K562 (cell line): ENCODE measurements around the gene BMAL1. TPM values are rescaled to one million over a fixed set of nuclear protein-coding genes. Genes with fewer than 3 reads are reported as not detected.

Experiments used
- ATAC-seq: fragments of 200-7000 bp; cut with Tn5 transposase; 3 replicates; pipeline ENCODE4 v1.9.1; 2020; ENCODE audit warnings: moderate library complexity
- BruUV-seq: library from RNA; stranded (reverse); fragments of 400-500 nt; replicated peaks from 2 replicates; lab custom pipeline; 2021; lab: Mats Ljungman, UMichigan
- CTCF ChIA-PET: fragments of 300-600 bp; formaldehyde crosslinking; extraction: SDS; loops from one replicate; lab custom pipeline; 2021; ENCODE audit warnings: low intra/inter-chr PET ratio; lab: Yijun Ruan, JAX
- POLR2A ChIA-PET: fragments of 300-600, 350-650 bp; sonication (Branson Sonifier 250); formaldehyde crosslinking; extraction: SDS; loops from one replicate; lab custom pipeline; 2021; ENCODE audit warnings: antibody characterized with exemption, inconsistent platforms; lab: Yijun Ruan, JAX
- DNase-seq, 4 experiments: peaks; one replicate each; pipeline versions ENCODE4 v3.0.0 to v3.0.0-alpha.2; 2011 to 2018; ENCODE audit warnings: low spot score in 3 of 4, mixed read lengths in 3 of 4; ENCODE audit errors: extremely low read depth in 1 of 4
- FAIRE-seq: peaks from 2 replicates; lab custom pipeline; 2011; peaks lifted over from hg19 to GRCh38; lab: Jason Lieb, UNC
- H2AFZ ChIP-seq: 2 replicates; pipeline ENCODE4 v1.6.0; 2011; ENCODE audit warnings: low read depth, low read length, control low read depth, inconsistent platforms
- H3K27ac ChIP-seq: fragments of 200-600 bp; 3 replicates; pipeline ENCODE4 v1.8.0; 2011; ENCODE audit warnings: low read depth, mild to moderate bottlenecking, control low read depth, inconsistent platforms, low read length, moderate library complexity, mixed read lengths; ENCODE audit errors: extremely low read depth
- H3K27me3 ChIP-seq, 2 experiments: fragments of 300-600 bp in 1 of 2; 2 replicates in 1 of 2; 3 replicates in 1 of 2; pipeline versions ENCODE4 v1.6.0 to v1.8.0; 2011; ENCODE audit warnings: inconsistent platforms in 2 of 2, low read length in 2 of 2, mild to moderate bottlenecking in 1 of 2, mixed read lengths in 1 of 2, moderate library complexity in 1 of 2; ENCODE audit not compliant: control insufficient read depth in 2 of 2, insufficient read depth in 2 of 2
- H3K36me3 ChIP-seq: fragments of 300-600 bp; 3 replicates; pipeline ENCODE4 v1.8.0; 2011; ENCODE audit warnings: mild to moderate bottlenecking, low read length, inconsistent platforms; ENCODE audit not compliant: control insufficient read depth, insufficient read depth
- H3K4me1 ChIP-seq, 2 experiments: fragments of 200-600 bp in 1 of 2; replicated peaks in 1 of 2; 2 replicates in 1 of 2; 3 replicates in 1 of 2; pipeline versions ENCODE4 v1.5.1 to v1.8.0; 2011; ENCODE audit warnings: inconsistent platforms in 2 of 2, low read length in 2 of 2, mild to moderate bottlenecking in 1 of 2, mixed read lengths in 1 of 2, moderate library complexity in 1 of 2; ENCODE audit not compliant: control insufficient read depth in 2 of 2, insufficient read depth in 2 of 2
- H3K4me2 ChIP-seq: 2 replicates; pipeline ENCODE4 v1.6.1; 2011; ENCODE audit warnings: low read length, control low read depth, inconsistent platforms, mixed read lengths; ENCODE audit not compliant: insufficient read depth
- H3K4me3 ChIP-seq: fragments of 200-600 bp; sonication (generic), shearing (Covaris generic); 2 replicates; pipeline ENCODE4 v1.5.1; 2016; ENCODE audit warnings: control low read depth, inconsistent platforms
- H3K79me2 ChIP-seq: fragments of 200-600 bp; 3 replicates; pipeline ENCODE4 v1.8.0; 2011; ENCODE audit warnings: low read length, inconsistent platforms; ENCODE audit not compliant: control insufficient read depth, insufficient read depth
- H3K9ac ChIP-seq, 2 experiments: 2 replicates each; pipeline versions ENCODE4 v1.6.0 to v1.6.1; 2011; ENCODE audit warnings: low read depth in 2 of 2, low read length in 2 of 2, control low read depth in 1 of 2, inconsistent platforms in 1 of 2, mild to moderate bottlenecking in 1 of 2, mixed read lengths in 1 of 2; ENCODE audit not compliant: insufficient read depth in 1 of 2
- H3K9me1 ChIP-seq: one replicate; pipeline ENCODE4 v1.6.0; 2011; ENCODE audit warnings: inconsistent platforms, mild to moderate bottlenecking, low read length, moderate library complexity; ENCODE audit not compliant: control insufficient read depth, insufficient read depth
- H3K9me3 ChIP-seq: replicated peaks from 2 replicates; pipeline ENCODE4 v1.5.1; 2011; ENCODE audit warnings: low read depth, low read length, inconsistent platforms; ENCODE audit not compliant: control insufficient read depth, insufficient read depth
- H4K20me1 ChIP-seq: replicated peaks from 2 replicates; pipeline ENCODE4 v1.6.1; 2011; ENCODE audit warnings: low read length, inconsistent platforms, mixed read lengths; ENCODE audit not compliant: control insufficient read depth, insufficient read depth
- CBFA2T3 ChIP-seq: fragments of 450-650 bp; IDR thresholded peaks from 2 replicates; pipeline ENCODE4 v1.6.1; 2017
- MCM5 ChIP-seq: fragments of 450-650 bp; IDR thresholded peaks from 2 replicates; pipeline ENCODE4 v1.6.1; 2016; ENCODE audit warnings: low read depth
- RAD21 ChIP-seq, 2 experiments: fragments of 250-450 bp in 1 of 2; fragments of 450-650 bp in 1 of 2; sonication (Bioruptor Pico) in 1 of 2; formaldehyde crosslinking in 1 of 2; IDR thresholded peaks in 1 of 2; conservative IDR thresholded peaks in 1 of 2; 2 replicates each; pipeline versions ENCODE4 v1.4.0 to v1.8.0; 2020 to 2022; ENCODE audit warnings: mild to moderate bottlenecking in 2 of 2, moderate library complexity in 1 of 2
- RFX7 ChIP-seq: fragments of 250-450 bp; sonication (Bioruptor Pico); IDR thresholded peaks from 2 replicates; pipeline ENCODE4 v1.5.1; 2021; ENCODE audit warnings: mild to moderate bottlenecking
- ZC3H11A ChIP-seq: IDR thresholded peaks from 2 replicates; pipeline ENCODE4 v1.6.1; 2012; ENCODE audit warnings: low read depth, low read length, improper control_type of control experiment
- ZNF436 ChIP-seq: fragments of 250-450, 450-650 bp; sonication (Bioruptor Pico); formaldehyde crosslinking; IDR thresholded peaks from 2 replicates; pipeline ENCODE4 v1.7.0; 2020; ENCODE audit warnings: mild to moderate bottlenecking
- ZNF830 ChIP-seq: fragments of 250-450 bp; sonication (Bioruptor Pico); IDR thresholded peaks from 2 replicates; pipeline ENCODE4 v1.5.0; 2021; ENCODE audit warnings: mild to moderate bottlenecking
- WGBS: fragments of 100-300 bp; shearing (Covaris generic); methylation state at CpG from one replicate; pipeline ENCODE4 v1.1.6; 2016; ENCODE audit warnings: low coverage, mixed read lengths; ENCODE audit not compliant: insufficient coverage; ENCODE audit errors: missing lambda C conversion rate; 5-methylcytosine and 5-hydroxymethylcytosine counted together
- in situ Hi-C: fragments of 300-500 bp; cut with MboI; formaldehyde crosslinking; loops from 4 replicates; pipeline ENCODE4 v1.15.0; 2018; ENCODE audit warnings: inconsistent platforms, mixed read lengths
- intact Hi-C: fragments of 100-400 bp; cut with micrococcal nuclease; formaldehyde crosslinking; loops from 2 replicates; pipeline ENCODE4 v1.14.2; 2022
- polyA plus RNA-seq, 8 experiments: library from polyadenylated mRNA; depleted of rRNA in 4 of 8; stranded (reverse) in 5 of 8; unstranded in 3 of 8; fragments of >200 nt; fragmentation: Nextera tagmentation in 2 of 8; fragmentation: Illumina TruSeq in 1 of 8; extraction: Ambion mirVana in 2 of 8; extraction: Trizol in 1 of 8; gene quantifications; 2 replicates each; pipeline versions ENCODE4 v1.2.1 to v1.2.3, GENCODE V29; 2011 to 2014; ENCODE audit warnings: inconsistent platforms in 1 of 8, missing spikeins in 1 of 8
- total RNA-seq, 7 experiments: library from RNA; depleted of rRNA in 6 of 7; stranded (reverse); fragments of >200 nt in 6 of 7; fragmentation: Illumina TruSeq in 2 of 7; extraction: Trizol in 2 of 7; gene quantifications; 2 replicates each; pipeline versions ENCODE4 v1.2.1 to v1.2.3, GENCODE V29; 2011 to 2021; ENCODE audit warnings: low replicate concordance in 1 of 7
- TF ChIP-seq, protein P1 (sequence below): fragments of 450-650 bp; IDR thresholded peaks from 2 replicates; pipeline ENCODE4 v1.6.1; 2018; ENCODE audit warnings: mild to moderate bottlenecking, low read depth; ENCODE audit not compliant: partially characterized antibody
- TF ChIP-seq, protein P2 (sequence below): fragments of 450-650 bp; IDR thresholded peaks from 2 replicates; pipeline ENCODE4 v1.6.1; 2016; ENCODE audit warnings: low read depth, mild to moderate bottlenecking, moderate library complexity

Gene BMAL1
- total and polyA plus RNA-seq, 9 of the 15 experiments (the other 6 are each of a cell fraction or from before 2014, with no cell fraction given), result 0.14 to 2.4 (median 0.64) TPM

- TF ChIP-seq RAD21 (CRISPR knock-in tag; conservative IDR thresholded peaks at IDR 0.05 in 1 of 2, IDR thresholded peaks at IDR 0.05 in 1 of 2), result no peak
- TF ChIP-seq, all 486 proteins: peak for 0
These were observed 23.9 kb downstream of the BMAL1 start (continued) for GRCh38 chr11:13301522-13301921.

GRCh38 chr11:13302420-13302958 lies 24.9 kb downstream of the BMAL1 start:
- H3K27ac ChIP-seq, result no peak overlapping the region
- peaks cover 0 to 33% of the 10 kb centered on the region in 2 experiments; a peak in 2 of 5 replicates for H3K27me3 ChIP-seq
- TF ChIP-seq ZNF436 (CRISPR knock-in tag) (no peak), ZC3H11A (no peak), CBFA2T3 (no peak), ZNF830 (CRISPR knock-in tag) (no peak), RFX7 (CRISPR knock-in tag) (no peak), MCM5 (no peak)
- TF ChIP-seq, protein P1, sequence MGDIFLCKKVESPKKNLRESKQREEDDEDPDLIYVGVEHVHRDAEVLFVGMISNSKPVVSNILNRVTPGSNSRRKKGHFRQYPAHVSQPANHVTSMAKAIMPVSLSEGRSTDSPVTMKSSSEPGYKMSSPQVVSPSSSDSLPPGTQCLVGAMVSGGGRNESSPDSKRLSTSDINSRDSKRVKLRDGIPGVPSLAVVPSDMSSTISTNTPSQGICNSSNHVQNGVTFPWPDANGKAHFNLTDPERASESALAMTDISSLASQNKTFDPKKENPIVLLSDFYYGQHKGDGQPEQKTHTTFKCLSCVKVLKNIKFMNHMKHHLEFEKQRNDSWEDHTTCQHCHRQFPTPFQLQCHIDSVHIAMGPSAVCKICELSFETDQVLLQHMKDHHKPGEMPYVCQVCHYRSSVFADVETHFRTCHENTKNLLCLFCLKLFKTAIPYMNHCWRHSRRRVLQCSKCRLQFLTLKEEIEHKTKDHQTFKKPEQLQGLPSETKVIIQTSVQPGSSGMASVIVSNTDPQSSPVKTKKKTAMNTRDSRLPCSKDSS, result no peak
- TF ChIP-seq, protein P2, sequence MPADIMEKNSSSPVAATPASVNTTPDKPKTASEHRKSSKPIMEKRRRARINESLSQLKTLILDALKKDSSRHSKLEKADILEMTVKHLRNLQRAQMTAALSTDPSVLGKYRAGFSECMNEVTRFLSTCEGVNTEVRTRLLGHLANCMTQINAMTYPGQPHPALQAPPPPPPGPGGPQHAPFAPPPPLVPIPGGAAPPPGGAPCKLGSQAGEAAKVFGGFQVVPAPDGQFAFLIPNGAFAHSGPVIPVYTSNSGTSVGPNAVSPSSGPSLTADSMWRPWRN, result no peak
- no TSS peak for BruUV-seq
- no peak for ATAC-seq
- intact Hi-C loops, result no loop called here
- no peak overlapping the region for H3K9ac ChIP-seq
- POLR2A ChIA-PET, result no interaction called here
- CTCF ChIA-PET, result no interaction called here
- H3K79me2 ChIP-seq, result no peaks in the 10 kb centered on the region
- H3K4me3 ChIP-seq, result no peak overlapping the region
- H3K36me3 ChIP-seq, result no peaks in the 10 kb centered on the region
- H3K4me2 ChIP-seq, result no peak overlapping the region
- 3% methylated on average over 8 of the region's 8 CpGs for WGBS
- no peak for FAIRE-seq
- in situ Hi-C loops, result no loop called here
- no peaks in the 10 kb centered on the region for H3K9me1 ChIP-seq
- no peak overlapping the region for H2AFZ ChIP-seq
- no peaks in the 10 kb centered on the region; the same call in 1 of the 2 replicates for H3K9me3 ChIP-seq
- H4K20me1 ChIP-seq, result no peaks in the 10 kb centered on the region
- DNase-seq, result no peak
- no peaks in the 10 kb centered on the region for H3K4me1 ChIP-seq
